ENCODE results near the gene RNF213.

RNF213 gene

DNA sequence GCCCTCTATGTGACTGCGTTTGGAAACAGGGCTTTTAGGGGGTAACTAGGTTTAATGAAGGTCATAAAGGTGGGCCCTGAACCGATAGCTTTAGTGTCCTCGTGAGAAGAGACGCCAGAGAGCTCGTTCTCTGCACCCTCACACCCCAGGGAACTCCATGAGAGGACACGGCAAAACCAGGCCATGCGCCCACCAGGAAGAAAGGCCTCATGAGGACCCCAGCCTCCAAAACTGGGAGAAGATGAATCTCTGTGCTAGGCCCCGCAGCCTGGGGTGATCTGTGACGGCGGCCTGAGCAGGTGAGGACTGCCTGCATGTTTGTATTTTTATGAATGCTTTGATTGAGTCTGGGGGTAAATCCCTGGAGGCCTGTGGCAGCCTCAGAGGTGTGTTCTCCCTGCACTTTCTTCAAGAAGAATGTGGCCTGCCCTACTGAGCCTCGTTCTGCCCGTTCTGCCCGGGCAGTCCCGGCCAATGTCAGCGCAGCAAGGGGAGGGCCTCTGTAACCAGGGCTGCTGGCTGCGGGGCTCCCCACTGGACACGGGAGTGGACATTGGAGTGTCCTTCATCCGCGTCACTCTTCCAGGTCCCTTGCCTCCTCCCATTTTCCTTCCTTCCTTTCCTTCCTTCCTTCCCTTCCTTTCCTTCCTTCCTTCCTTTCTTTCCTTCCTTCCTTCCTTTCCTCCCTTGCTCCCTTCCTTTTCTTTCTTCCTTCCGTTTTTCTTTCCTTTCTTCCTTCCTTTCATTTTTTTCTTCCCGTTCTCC is 6.8 kb upstream of the RNF213 start:
- TF ChIP-seq GATA3 (IDR thresholded peaks at IDR 0.05; ENCODE audit: low read depth, low read length) (no peak), GATA2 (IDR thresholded peaks at IDR 0.05; ENCODE audit: low read depth, low read length) (no peak)

DNA sequence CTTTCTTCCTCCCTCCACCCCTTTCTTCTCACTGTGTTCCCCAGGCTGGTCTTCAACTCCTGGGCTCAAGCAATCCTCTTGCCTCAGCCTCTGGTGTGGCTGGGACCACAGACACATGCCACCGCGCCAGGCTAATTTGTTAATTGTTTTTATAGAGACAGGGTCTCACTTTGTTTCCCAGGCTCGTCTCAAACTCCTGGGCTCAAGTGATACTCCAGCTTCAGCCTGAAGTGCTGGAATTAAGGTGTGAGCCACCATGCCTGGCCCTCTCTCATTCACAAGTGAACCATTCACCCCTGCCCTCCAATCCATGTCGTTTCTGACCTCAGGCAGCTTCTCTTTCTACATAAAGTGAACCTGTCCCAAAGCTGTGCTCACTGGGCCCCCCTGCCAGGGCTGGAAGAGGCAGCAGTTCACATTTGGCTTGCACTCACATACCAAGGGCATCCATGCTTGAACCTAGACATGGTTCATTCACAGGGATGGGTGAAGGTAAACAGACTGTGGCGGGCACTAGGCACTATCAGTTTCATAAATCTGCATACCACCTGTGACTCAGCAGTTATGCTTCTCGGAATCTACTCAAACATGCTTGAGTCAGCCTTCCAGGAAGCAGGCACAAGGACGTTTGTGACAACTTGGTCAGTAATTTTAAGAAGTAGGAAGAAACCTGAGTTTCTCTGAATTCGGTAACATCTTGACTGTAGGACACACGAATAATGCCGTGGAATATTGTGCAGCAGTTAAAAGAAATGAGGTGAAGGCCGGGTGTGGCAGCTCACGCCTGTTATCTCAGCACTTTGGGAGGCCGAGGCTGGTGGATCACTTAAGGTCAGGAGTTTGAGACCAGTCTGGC is 6.0 kb upstream of the RNF213 start:
- TF ChIP-seq GATA2 (IDR thresholded peaks at IDR 0.05; ENCODE audit: low read depth, low read length), result no peak
- no peak for TF ChIP-seq GATA3 (IDR thresholded peaks at IDR 0.05; ENCODE audit: low read depth, low read length)

DNA sequence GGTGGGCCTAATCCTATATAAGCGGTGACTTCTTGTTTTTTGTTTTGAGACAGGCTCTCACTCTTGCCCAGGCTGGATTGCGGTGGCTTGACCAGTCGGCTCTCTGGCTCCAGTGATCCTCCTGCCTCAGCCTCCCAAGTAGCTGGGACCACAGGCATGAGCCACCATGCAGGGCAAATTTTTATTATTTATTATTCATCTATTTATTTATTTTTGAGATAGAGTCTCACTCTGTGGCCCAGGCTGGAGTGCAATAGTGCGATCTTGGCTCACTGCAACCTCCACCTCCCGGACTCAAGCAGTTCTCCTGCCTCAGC is 4.7 kb upstream of the RNF213 start:
- TF ChIP-seq GATA2 (IDR thresholded peaks at IDR 0.05; ENCODE audit: low read depth, low read length), result no peak
- no peak for TF ChIP-seq GATA3 (IDR thresholded peaks at IDR 0.05; ENCODE audit: low read depth, low read length)

DNA sequence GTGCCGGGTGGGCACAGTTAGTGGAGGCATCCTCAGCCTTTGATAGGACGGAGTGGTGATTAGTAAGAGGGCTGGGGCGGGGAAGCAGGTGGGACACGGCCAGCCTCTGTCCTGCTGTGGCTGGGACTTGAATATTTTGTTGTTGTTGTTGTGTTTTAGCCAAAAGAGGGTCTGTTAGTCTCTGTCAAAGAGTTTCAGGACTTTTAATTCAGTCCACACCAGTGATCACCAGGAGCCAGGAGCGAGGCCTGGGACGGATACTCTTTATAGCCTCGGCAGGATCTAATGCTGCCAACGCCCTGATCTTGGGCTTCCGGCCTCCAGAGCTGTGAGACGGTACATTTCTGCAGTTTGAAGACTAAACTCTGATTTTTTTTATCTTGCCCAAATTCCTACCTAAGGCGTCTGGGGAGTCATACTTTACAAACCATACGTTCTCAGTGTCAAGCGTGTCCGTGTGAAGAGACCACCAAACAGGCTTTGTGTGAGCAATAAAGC is 2.9 kb upstream of the RNF213 start:
- TF ChIP-seq GATA2 (IDR thresholded peaks at IDR 0.05; ENCODE audit: low read depth, low read length) (no peak), GATA3 (IDR thresholded peaks at IDR 0.05; ENCODE audit: low read depth, low read length) (no peak)

DNA sequence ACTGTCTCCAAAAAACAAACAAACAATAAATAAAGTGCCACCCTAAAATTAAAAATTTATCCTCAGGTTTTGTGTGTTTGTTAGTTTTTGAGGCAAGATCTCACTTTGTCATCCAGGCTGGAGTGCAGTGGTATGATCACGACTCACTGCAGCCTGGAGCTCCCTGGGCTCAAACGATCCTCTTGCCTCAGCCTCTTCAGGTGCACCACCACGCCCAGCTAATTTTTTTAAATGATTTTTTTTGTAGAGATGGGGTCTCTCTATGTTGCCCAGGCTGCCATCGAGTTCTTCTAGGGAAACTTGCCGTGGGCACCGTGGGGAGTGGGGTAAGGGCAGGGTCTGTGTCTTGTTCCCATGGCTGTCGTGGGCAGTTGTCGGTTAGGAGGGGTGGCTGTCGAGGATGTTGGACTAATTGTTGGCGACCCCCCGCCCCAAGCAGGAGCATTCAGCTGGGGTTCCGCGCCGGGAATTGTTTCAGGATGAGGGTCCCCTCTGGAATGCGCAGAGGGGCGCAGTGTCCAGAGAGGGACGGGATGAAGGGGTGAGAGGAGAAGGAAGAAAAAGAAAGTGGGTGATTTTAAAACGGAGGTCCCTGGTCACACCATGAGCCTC is 1.1 kb upstream of the RNF213 start:
- TF ChIP-seq GATA3 (IDR thresholded peaks at IDR 0.05; ENCODE audit: low read depth, low read length) (no peak), GATA2 (IDR thresholded peaks at IDR 0.05; ENCODE audit: low read depth, low read length) (no peak)

DNA sequence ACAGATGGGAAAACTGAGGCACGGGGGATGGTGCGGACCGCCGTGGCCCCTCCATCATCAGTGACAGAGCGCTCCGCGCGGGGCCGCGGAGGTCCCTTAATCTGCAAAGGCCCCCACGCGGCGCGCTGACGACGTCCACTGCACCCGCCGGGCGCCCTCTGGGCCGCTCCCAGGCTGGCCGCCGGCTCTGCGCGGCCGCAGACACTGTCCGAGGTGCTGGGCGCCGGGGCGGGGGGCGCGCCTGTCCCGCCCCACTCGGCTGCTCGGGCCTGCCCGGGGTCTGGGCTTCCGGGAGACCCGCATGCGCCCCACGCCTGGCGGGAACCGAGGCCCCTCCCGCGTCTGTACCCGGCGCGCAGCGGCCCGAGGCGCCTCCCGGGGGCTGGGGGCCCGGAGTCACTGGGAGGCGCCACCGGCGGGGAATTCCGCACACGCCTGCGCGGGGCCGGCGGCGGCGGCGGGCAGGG is 550 bp upstream of the RNF213 start:
- no peak for TF ChIP-seq GATA2 (IDR thresholded peaks at IDR 0.05; ENCODE audit: low read depth, low read length)
- no peak for TF ChIP-seq GATA3 (IDR thresholded peaks at IDR 0.05; ENCODE audit: low read depth, low read length)

DNA sequence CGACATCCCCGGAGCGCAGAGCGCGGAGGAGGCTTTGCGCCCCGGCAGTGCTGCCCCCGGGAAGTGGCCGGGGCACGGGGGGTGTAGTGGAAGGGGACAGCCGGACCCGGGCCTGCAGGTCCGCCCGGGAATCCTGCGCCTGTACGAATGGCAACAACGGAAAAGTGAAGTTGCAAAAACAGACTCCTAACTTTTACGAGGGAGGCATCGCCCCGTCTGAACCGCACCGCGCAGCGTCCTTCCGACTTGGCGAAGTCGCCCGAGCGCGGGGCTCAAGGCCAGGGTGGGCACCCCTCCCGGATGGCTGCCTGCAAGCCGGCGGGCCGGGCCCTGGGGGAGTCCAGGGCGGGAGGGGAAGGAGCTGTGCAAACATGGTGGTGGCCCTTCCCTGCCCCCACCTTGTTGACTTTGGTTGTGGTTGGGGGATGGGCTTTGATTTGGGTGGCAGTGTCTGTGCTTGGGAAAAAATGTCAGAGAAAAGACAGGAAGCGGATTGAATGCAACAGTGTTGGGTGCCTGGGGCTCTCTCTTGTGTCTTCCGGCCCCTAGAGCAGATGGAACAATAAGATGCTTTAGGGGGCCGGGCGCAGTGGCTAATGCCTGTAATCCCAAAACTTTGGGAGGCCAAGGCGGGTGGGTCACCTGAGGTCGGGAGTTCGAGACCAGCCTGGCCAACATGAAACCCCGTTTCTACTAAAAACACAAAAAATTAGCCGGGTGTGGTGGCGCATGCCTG is 675 bp downstream of the RNF213 start:
- TF ChIP-seq GATA3 (IDR thresholded peaks at IDR 0.05; ENCODE audit: low read depth, low read length), result no peak
- TF ChIP-seq GATA2 (IDR thresholded peaks at IDR 0.05; ENCODE audit: low read depth, low read length), result no peak

DNA sequence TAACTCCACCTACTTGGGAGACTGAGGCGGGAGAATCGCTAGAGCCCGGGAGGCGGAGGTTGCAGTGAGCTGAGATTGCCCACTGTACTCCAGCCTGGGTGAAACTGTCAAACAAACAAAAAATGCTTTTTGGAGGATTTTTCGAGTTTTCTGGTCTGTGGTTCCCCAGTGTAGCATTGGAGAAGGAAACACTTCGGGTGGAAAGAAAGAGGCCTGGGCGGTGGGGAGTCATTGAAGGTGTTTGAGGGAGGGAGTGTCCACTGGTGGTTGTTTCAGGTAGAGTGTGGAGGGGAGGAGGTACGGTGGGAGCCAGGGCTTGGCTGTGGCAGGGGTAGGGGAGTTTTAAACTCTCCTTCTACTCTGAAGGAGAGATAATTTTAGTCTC is 1.2 kb downstream of the RNF213 start:
- no peak for TF ChIP-seq GATA2 (IDR thresholded peaks at IDR 0.05; ENCODE audit: low read depth, low read length)
- no peak for TF ChIP-seq GATA3 (IDR thresholded peaks at IDR 0.05; ENCODE audit: low read depth, low read length)

DNA sequence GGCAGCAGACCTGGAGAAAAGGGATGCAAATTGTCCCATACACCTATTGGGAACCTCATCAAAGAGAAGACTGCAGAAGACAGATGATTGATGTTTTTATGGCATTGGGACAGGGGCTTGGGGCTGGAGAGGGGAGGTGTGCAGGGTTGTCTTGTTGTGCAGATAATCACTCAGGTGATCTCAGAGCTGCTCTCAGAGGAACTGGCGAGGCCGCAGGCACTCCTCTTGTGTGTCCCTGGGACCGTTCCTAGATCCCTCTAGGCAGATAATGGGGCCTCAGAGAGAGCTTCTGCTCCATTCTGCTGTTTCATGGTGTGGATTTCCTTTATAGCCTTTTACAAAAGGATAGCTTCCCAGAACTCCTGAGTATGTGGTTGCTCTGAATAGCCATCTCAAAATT is 1.6 kb downstream of the RNF213 start:
- TF ChIP-seq GATA3 (IDR thresholded peaks at IDR 0.05; ENCODE audit: low read depth, low read length) (no peak), GATA2 (IDR thresholded peaks at IDR 0.05; ENCODE audit: low read depth, low read length) (no peak)

DNA sequence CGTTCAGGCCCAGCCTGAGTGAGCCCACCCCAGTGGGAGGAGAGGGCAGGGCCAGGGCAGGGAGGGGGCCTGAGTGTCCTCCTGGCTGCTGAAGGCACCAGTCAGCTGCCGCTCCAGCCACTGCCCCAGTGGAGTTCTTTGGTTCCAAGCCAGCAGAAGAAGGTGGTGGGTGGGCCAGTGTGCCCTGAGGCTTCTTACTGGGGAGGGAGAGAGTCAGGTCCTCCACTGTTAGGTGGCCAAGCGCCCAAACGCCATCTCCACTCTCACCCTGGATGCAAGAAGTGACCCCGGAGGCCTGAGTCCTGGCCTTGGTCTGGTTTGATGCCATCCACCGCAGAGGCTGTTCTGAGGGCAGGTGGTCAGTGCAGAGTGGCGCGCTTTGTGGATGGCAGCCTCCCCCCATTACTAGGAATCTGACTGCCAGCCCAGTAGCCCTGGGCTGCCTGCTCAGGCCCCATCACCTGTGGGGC is 2.2 kb downstream of the RNF213 start:
- TF ChIP-seq GATA3 (IDR thresholded peaks at IDR 0.05; ENCODE audit: low read depth, low read length), result no peak
- TF ChIP-seq GATA2 (IDR thresholded peaks at IDR 0.05; ENCODE audit: low read depth, low read length), result no peak

DNA sequence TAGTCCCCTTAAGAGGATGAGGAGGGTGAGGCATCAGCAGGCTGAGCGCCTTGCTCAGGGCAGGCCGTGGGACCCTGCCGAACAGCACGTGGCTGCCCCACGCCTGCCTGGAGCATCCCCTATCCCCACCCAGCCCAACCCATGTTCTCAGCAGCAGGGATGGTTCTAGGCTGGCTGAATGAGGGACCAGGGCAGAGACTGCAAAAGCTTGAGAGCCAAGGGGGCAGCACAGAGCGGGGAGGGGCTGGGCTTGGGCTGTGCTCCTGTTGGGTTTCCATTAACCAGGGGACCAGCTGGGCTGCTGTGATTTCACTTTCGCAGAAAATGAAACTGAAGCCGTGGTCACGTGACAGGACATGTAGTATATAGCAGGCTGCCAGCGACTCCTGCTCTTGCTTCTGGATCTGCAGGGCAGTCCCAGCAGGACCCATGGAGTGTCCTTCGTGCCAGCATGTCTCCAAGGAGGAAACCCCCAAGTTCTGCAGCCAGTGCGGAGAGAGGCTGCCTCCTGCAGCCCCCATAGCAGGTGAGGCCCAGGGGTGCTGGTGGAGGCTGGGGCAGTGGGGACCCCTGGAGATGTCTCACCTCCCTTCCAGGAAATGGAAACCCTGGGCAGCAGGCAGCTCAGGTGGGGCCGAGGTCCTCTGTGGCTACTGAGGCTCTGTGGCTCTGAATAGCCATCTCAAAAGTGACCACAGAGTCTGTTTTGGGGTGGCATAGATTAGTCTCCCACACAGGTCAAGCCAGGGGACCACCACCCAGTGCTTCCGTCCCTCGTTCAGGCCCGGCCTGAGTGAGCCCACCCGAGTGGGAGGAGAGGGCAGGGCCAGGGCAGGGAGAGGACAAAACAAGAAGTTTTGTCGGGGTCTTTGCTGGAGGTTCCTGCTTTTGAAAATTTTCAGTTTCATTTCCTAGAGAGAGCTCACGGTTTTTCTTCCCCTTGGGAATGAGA is 2.9 kb downstream of the RNF213 start:
- no peak for TF ChIP-seq GATA2 (IDR thresholded peaks at IDR 0.05; ENCODE audit: low read depth, low read length)
- TF ChIP-seq GATA3 (IDR thresholded peaks at IDR 0.05; ENCODE audit: low read depth, low read length), result no peak

DNA sequence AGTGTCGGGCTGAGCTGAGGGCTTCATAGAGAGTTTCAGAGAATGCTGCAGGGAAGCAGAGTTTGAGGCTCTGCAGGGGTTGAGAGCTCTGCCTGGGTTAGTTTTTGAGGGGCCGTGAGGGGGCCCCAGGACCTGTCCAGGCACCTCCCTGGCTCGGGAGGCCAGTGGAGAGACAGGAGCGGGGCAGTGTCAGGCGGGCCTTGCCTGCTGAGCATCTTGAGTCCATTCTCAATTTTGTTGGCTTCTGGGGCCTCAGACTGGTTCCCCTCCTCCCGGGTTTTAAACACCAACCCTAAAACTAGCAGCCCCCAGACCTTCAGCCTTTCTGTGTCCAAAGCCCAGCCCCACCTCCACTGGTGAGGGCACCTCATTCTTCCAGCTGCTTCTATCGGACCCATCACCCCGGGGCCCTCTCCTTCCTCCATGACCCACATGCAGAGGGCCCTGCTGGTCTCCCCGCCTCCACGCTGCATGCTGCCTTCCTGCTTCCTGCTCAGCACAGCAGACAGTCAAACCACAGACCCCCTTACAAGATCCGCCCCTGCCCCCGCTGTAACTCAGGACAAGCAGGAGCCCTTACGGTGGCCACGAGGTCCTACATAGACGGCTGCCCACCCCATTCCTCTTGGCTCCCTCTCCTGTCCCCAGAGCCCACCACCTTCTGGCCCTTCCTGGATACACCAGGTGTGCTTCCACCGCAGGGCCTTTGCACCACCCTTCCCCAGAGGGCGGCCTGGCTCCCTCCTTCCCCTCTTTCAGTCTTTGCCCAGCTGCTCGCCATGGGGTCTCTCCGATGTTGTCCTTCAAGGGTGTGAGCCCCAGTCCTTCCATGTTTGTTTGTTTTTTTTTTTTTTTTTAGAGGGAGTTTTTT is 3.8 kb downstream of the RNF213 start:
- TF ChIP-seq GATA3 (IDR thresholded peaks at IDR 0.05; ENCODE audit: low read depth, low read length), result no peak
- TF ChIP-seq GATA2 (IDR thresholded peaks at IDR 0.05; ENCODE audit: low read depth, low read length), result no peak
